H9 (cell line): Measurements from ENCODE around the gene SLC2A4RG. TPM values are rescaled to one million over a fixed set of nuclear protein-coding genes. Genes with fewer than 3 reads are reported as not detected.
A peak's percentile ranks its signal among the peaks of the same experiment; 100 is the strongest.
"Not testable (repeated sequence)": the region's sequence is repeated elsewhere in the genome, so short reads cannot be mapped to it uniquely, and the experiment has no call there.

Experiments
- DNase-seq: peaks from one replicate; pipeline ENCODE4 v3.0.0-alpha.2; 2017
- H2AFZ ChIP-seq: one replicate; pipeline ENCODE4 v1.6.1; 2013; ENCODE audit warnings: mild to moderate bottlenecking, low read length, control low read depth, moderate library complexity
- H2AK5ac ChIP-seq: 2 replicates; pipeline ENCODE4 v1.6.1; 2013; ENCODE audit warnings: low read length, control low read depth, mixed read lengths; ENCODE audit not compliant: insufficient read length
- H2BK120ac ChIP-seq: one replicate; pipeline ENCODE4 v1.6.1; 2013; ENCODE audit warnings: low read depth, mild to moderate bottlenecking, low read length, control low read depth, inconsistent platforms; ENCODE audit not compliant: poor library complexity, severe bottlenecking
- H2BK12ac ChIP-seq: 2 replicates; pipeline ENCODE4 v1.6.1; 2013; ENCODE audit warnings: low read length, control low read depth, mixed read lengths, low read depth; ENCODE audit not compliant: insufficient read length
- H2BK15ac ChIP-seq: 2 replicates; pipeline ENCODE4 v1.6.1; 2013; ENCODE audit warnings: low read depth, low read length, control low read depth
- H2BK20ac ChIP-seq: one replicate; pipeline ENCODE4 v1.6.1; 2013; ENCODE audit warnings: low read depth, mild to moderate bottlenecking, low read length, control low read depth, inconsistent platforms; ENCODE audit not compliant: poor library complexity, severe bottlenecking
- H2BK5ac ChIP-seq: 2 replicates; pipeline ENCODE4 v1.6.1; 2013; ENCODE audit warnings: low read length, control low read depth, mixed read lengths; ENCODE audit not compliant: insufficient read length
- H3K14ac ChIP-seq: 2 replicates; pipeline ENCODE4 v1.6.1; 2013; ENCODE audit warnings: low read length, control low read depth; ENCODE audit not compliant: insufficient read depth
- H3K18ac ChIP-seq: 2 replicates; pipeline ENCODE4 v1.6.1; 2013; ENCODE audit warnings: low read depth, mild to moderate bottlenecking, mixed read lengths, low read length, control low read depth; ENCODE audit not compliant: insufficient read length
- H3K23ac ChIP-seq: 2 replicates; pipeline ENCODE4 v1.6.1; 2013; ENCODE audit warnings: low read length, control low read depth, mixed read lengths, low read depth; ENCODE audit not compliant: insufficient read length
- H3K23me2 ChIP-seq: 2 replicates; pipeline ENCODE4 v1.6.1; 2013; ENCODE audit warnings: low read depth, mild to moderate bottlenecking, mixed read lengths, low read length, control low read depth; ENCODE audit not compliant: insufficient read length, poor library complexity, severe bottlenecking
- H3K27ac ChIP-seq: 2 replicates; pipeline ENCODE4 v1.5.1; 2013; ENCODE audit warnings: low read length, control low read depth, mixed read lengths, low read depth; ENCODE audit not compliant: insufficient read length
- H3K27me3 ChIP-seq: 2 replicates; pipeline ENCODE4 v1.6.1; 2013; ENCODE audit warnings: low read length, control low read depth, inconsistent platforms; ENCODE audit not compliant: insufficient read depth
- H3K4ac ChIP-seq: 2 replicates; pipeline ENCODE4 v1.6.1; 2013; ENCODE audit warnings: low read depth, mild to moderate bottlenecking, control low read depth, inconsistent platforms, low read length, moderate library complexity
- H3K4me1 ChIP-seq: 2 replicates; pipeline ENCODE4 v1.6.1; 2013; ENCODE audit warnings: low read length, control low read depth, inconsistent platforms; ENCODE audit not compliant: insufficient read depth
- H3K4me2 ChIP-seq: 2 replicates; pipeline ENCODE4 v1.6.1; 2013; ENCODE audit warnings: low read length, control low read depth, mixed read lengths; ENCODE audit not compliant: insufficient read length, insufficient read depth
- H3K56ac ChIP-seq: 2 replicates; pipeline ENCODE4 v1.6.1; 2013; ENCODE audit warnings: low read depth, mild to moderate bottlenecking, mixed read lengths, low read length, control low read depth; ENCODE audit not compliant: insufficient read length
- H3K79me1 ChIP-seq: 2 replicates; pipeline ENCODE4 v1.6.1; 2013; ENCODE audit warnings: low read depth, mild to moderate bottlenecking, moderate library complexity, low read length, control low read depth, inconsistent platforms; ENCODE audit not compliant: insufficient read depth, poor library complexity, severe bottlenecking
- H3K79me2 ChIP-seq: 2 replicates; pipeline ENCODE4 v1.6.1; 2013; ENCODE audit warnings: low read length, control low read depth, inconsistent platforms; ENCODE audit not compliant: insufficient read depth
- H3K9ac ChIP-seq: 2 replicates; pipeline ENCODE4 v1.6.1; 2013; ENCODE audit warnings: low read length, control low read depth, mixed read lengths; ENCODE audit not compliant: insufficient read length; ENCODE audit errors: extremely low read depth
- H3K9me3 ChIP-seq: one replicate; pipeline ENCODE4 v1.6.1; 2013; ENCODE audit warnings: low read depth, low read length, inconsistent platforms; ENCODE audit not compliant: control insufficient read depth
- H3T11ph ChIP-seq: one replicate; pipeline ENCODE4 v1.6.1; 2013; ENCODE audit warnings: mild to moderate bottlenecking, low read length, control low read depth, inconsistent platforms
- H4K20me1 ChIP-seq: one replicate; pipeline ENCODE4 v1.6.1; 2013; ENCODE audit not compliant: control insufficient read depth, insufficient read length, insufficient read depth
- H4K5ac ChIP-seq: 2 replicates; pipeline ENCODE4 v1.6.1; 2013; ENCODE audit warnings: low read depth, mild to moderate bottlenecking, mixed read lengths, low read length, control low read depth; ENCODE audit not compliant: insufficient read length
- H4K8ac ChIP-seq: replicated peaks from 2 replicates; pipeline ENCODE4 v1.6.1; 2013; ENCODE audit warnings: low read length, control low read depth, mixed read lengths, low read depth; ENCODE audit not compliant: insufficient read length
- H4K91ac ChIP-seq: 2 replicates; pipeline ENCODE4 v1.6.1; 2013; ENCODE audit warnings: low read depth, mild to moderate bottlenecking, moderate library complexity, mixed read lengths, low read length, control low read depth; ENCODE audit not compliant: insufficient read length
- H3K27ac Mint-ChIP-seq, 3 experiments: 2 replicates in 2 of 3; 3 replicates in 1 of 3; pipeline ENCODE4 v1.8.0; 2020 to 2021; ENCODE audit warnings: mixed read lengths in 3 of 3, mild to moderate bottlenecking in 1 of 3, moderate library complexity in 1 of 3
- H3K27me3 Mint-ChIP-seq: 2 replicates; pipeline ENCODE4 v1.8.0; 2021; ENCODE audit warnings: low read depth, mild to moderate bottlenecking, moderate library complexity, mixed read lengths
- H3K36me3 Mint-ChIP-seq, 3 experiments: 2 replicates in 2 of 3; 3 replicates in 1 of 3; pipeline ENCODE4 v1.8.0; 2020 to 2021; ENCODE audit warnings: low read depth in 3 of 3, mixed read lengths in 3 of 3; ENCODE audit not compliant: insufficient read depth in 1 of 3
- H3K4me1 Mint-ChIP-seq, 2 experiments: 2 replicates each; pipeline ENCODE4 v1.8.0; 2020; ENCODE audit warnings: mixed read lengths in 2 of 2
- H3K4me3 Mint-ChIP-seq, 2 experiments: 2 replicates in 1 of 2; 3 replicates in 1 of 2; pipeline ENCODE4 v1.8.0; 2020 to 2021; ENCODE audit warnings: mild to moderate bottlenecking in 2 of 2, mixed read lengths in 2 of 2, moderate library complexity in 1 of 2
- H3K9me3 Mint-ChIP-seq, 2 experiments: 2 replicates in 1 of 2; 3 replicates in 1 of 2; pipeline ENCODE4 v1.8.0; 2020; ENCODE audit warnings: mild to moderate bottlenecking in 2 of 2, mixed read lengths in 2 of 2, moderate library complexity in 1 of 2
- WGBS: extraction: QIAGEN DNeasy Blood & Tissue Kit; methylation state at CpG from one replicate; pipeline ENCODE4 v1.1.7; 2013; ENCODE audit warnings: missing lambda C conversion rate, low lambda C conversion rate, mixed read lengths; ENCODE audit not compliant: insufficient read length; ENCODE audit errors: extremely low coverage; 5-methylcytosine and 5-hydroxymethylcytosine counted together
- total RNA-seq: library from RNA; stranded (reverse); gene quantifications from 2 replicates; pipeline ENCODE4 v1.2.1, GENCODE V29; 2021

SLC2A4RG gene
- total RNA-seq, 1 experiment from 2014 or later: 43.9 TPM

- H3K4ac ChIP-seq, H4K8ac ChIP-seq, H3K9me3 ChIP-seq, H3K23ac ChIP-seq, H2BK12ac ChIP-seq, H4K5ac ChIP-seq, H2BK5ac ChIP-seq, H4K91ac ChIP-seq, H3K4me2 ChIP-seq, H3K9me3 Mint-ChIP-seq, H3K27ac ChIP-seq, H3K9ac ChIP-seq, H2BK15ac ChIP-seq, H2AK5ac ChIP-seq, DNase-seq, H3K27me3 Mint-ChIP-seq, H3K4me1 ChIP-seq, H3K18ac ChIP-seq, H3K56ac ChIP-seq, H3K4me1 Mint-ChIP-seq, H2AFZ ChIP-seq, H3K27me3 ChIP-seq, H3K14ac ChIP-seq, H3K4me3 Mint-ChIP-seq, H3K23me2 ChIP-seq, H3T11ph ChIP-seq, H3K79me1 ChIP-seq, H4K20me1 ChIP-seq, H2BK120ac ChIP-seq, H3K79me2 ChIP-seq, H2BK20ac ChIP-seq: not testable (repeated sequence)
- peak overlapping the region in 1 of 3 experiments; percentile 96; a peak in 1 of 7 replicates for H3K27ac Mint-ChIP-seq
- peaks cover 14 to 38% (median 27%) of the 10 kb centered on the region in 3 experiments for H3K36me3 Mint-ChIP-seq
- no CpG with 5 or more reads among the region's 18 CpGs for WGBS
These were observed 9.3 kb upstream of the SLC2A4RG start for GRCh38 chr20:63730189-63730733.
